ENCODE results near the gene SLC1A4.
"Not testable (repeated sequence)": the region's sequence is repeated elsewhere in the genome, so short reads cannot be mapped to it uniquely, and the experiment has no call there.

Gene SLC1A4

DNA sequence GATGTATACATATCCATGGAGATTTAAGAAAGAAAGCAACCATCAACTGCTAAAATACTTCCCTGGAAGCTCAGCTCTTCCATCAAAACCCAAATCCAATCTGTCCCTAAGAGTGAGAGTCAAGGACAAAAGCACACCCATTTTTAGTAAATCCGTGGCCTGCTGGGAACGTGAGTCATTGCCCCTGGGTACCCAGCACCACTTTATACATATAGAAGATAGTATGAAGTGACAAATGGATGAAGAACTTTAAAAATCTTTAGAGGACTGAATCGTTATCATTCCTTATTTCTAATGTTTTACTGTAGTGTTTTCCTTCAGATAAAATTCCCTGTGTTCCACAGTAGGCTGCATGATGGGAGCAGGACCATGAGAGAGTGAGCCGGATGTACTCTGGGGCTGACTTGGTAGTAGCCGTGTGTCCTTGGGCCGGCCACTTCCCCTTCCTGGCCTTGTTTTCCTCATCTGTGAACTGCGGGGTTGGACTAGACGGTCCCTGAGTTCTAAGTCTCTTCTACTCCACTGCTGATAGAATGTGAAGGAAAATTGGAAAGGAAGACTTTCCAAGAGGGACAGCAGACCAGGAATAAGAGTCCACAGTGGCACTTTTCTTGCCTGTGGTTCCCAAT lies 38.5 kb downstream of the SLC1A4 start:
- DNase-seq = no peak

GRCh38 chr2:65030476-65031332 lies 41.5 kb downstream of the SLC1A4 start:
- DNase-seq = no peak

GRCh38 chr2:65031341-65032018 lies 42.3 kb downstream of the SLC1A4 start:
- DNase-seq = no peak

GRCh38 chr2:65032019-65032975 lies 43.1 kb downstream of the SLC1A4 start:
- DNase-seq = no peak

DNA sequence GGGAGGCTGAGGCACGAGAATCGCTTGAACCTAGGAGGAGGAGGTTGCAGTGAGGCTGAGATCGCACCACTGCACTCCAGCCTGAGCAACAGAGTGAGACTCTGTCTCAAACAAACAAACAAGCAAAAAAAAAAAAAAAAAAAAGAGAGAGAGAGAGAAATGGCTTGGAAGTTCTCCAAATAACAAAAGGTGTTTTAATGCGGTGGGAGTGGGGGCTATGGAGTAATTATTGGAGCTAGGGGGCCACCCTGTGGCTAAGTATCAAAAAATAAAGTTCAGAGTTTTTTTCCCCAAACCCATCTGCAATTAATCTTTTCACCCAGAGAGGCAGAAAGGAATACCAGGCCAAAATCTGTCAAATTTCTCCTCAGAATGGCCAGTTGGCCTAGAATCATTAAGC lies 44.0 kb downstream of the SLC1A4 start:
- DNase-seq = no peak

DNA sequence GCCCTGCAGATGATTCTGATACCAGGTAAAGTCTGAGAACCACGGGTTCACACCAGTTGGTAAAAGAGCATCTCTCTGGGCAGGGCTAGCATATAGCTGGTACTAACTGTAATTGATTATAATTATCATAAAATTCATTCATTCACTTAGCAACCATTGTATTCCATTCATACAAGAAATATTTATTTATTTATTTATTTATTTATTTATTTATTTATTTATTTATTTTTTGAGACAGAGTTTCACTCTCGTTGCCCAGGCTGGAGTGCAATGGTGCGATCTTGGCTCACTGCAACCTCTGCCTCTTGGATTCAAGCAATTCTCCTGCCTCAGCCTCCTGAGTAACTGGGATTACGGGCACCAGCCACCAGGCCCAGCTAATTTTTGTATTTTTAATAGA lies 44.5 kb downstream of the SLC1A4 start:
- DNase-seq = not testable (repeated sequence)

DNA sequence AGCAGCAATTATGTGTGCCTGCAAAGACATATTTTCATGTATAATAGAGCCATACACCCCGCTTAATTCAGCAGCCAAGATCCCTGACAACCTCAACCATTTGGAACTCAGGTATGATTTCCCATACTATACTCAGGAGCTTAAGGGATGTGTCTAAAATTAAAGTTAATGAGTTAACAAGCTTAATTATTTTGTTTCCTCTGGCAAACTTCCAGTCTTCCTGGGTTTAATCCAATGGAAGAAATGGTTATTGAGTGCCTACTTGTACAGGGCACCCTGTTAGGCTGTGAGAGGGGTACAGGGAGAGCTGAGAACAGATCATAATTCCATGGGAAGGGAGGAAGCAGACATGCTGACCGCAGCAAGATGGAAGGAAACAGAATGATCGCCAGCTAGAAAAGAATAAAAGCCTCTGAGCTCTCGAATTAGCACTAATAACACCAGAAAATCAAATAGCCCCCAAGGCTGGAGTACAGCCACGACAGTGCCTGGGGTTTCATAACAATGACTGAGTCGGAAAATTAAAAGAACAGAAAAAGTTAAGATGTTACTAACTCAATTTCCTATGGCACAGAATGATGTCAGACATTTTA lies 46.2 kb downstream of the SLC1A4 start:
- DNase-seq = no peak

GRCh38 chr2:65037178-65037577 lies 48.0 kb downstream of the SLC1A4 start:
- DNase-seq = no peak

- DNase-seq = no peak
Observed at GRCh38 chr2:65039640-65040039, 50.4 kb downstream of the SLC1A4 start.

GRCh38 chr2:65040400-65041261 lies 51.4 kb downstream of the SLC1A4 start:
- DNase-seq = peak; percentile 82

GRCh38 chr2:65043001-65043400 lies 53.8 kb downstream of the SLC1A4 start:
- DNase-seq = no peak

DNA sequence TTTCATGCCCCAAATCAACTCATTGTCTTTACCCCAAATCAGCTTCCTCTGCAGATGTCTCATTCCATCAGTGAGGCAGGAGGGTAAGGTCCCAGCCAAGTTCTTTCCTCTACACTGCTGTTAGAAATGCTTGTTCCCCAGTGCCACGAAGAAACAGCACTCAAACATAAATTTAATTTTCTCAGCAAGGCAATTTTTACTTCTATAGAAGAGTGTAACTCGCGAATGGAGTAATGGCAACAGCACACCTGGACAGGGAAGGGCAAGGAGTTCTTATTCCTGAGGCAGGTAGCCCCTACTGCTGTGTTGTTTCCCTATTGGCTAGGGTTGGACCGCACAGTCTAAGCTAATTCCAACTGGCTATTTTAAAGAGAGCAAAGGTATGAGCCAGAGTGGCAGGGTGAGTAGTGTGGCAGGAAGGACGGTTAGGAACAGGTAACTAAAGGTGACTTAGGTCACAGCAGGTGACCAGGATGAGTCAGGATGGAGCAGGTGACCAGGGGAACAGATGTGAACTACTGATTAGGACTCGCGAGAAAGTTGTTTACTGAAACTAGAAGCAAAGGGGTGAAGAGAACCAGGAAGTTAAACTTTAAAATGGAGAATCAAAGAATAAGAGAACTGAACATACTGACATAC lies 55.0 kb downstream of the SLC1A4 start:
- DNase-seq = no peak

- no peak for DNase-seq
Observed at GRCh38 chr2:65045651-65046050, 56.5 kb downstream of the SLC1A4 start.

GRCh38 chr2:65046633-65047407 lies 57.6 kb downstream of the SLC1A4 start:
- no peak for DNase-seq

DNA sequence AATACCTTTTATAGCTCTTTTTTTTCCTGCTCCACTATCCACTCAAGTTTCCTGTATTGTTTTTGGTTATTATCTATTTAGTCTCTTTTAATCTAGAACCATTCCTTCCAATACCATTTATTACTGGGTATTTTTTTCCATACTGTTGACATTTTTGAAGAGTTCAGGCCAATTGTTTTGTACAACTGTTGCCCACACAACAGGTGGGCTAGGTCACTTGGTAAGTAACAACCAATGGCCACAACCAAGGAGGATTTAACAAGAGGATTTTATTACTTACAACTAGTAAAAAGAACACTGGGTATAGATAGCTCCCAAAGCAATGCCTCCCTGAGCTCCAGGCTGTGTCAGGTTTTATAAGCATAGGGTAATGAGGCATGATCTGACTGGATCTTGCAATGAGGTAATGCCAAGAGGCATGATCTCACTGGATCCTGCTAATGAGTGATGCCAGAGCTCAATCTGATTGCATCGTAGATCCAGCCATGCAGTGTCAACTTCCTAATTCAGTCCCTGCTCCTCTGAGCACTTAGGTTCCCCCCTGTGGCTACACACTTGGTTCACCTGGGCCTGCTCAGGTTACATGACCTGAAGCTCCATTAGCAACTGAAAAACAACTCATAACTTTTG lies 59.9 kb downstream of the SLC1A4 start:
- no peak for DNase-seq

DNA sequence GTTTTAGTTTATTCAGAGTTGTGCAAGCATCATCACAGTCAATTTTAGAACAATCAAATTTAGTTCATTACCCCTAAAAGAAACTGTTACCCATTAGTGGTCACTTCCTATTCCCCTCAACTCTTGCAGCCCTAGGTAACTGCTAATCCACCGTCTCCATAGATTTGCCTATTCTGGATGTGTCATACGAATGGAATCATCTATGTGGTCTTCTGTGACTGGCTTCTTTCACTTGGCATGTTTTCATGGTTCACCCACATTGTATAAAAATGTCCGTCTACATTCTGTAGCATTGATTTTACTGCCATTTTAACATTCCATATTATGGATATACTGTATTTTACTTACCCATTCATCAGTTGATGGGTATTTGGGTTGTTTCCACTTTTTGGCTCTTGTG lies 61.7 kb downstream of the SLC1A4 start:
- DNase-seq = no peak

- no peak for DNase-seq
Observed at GRCh38 chr2:65053199-65053598, 64.0 kb downstream of the SLC1A4 start.

DNA sequence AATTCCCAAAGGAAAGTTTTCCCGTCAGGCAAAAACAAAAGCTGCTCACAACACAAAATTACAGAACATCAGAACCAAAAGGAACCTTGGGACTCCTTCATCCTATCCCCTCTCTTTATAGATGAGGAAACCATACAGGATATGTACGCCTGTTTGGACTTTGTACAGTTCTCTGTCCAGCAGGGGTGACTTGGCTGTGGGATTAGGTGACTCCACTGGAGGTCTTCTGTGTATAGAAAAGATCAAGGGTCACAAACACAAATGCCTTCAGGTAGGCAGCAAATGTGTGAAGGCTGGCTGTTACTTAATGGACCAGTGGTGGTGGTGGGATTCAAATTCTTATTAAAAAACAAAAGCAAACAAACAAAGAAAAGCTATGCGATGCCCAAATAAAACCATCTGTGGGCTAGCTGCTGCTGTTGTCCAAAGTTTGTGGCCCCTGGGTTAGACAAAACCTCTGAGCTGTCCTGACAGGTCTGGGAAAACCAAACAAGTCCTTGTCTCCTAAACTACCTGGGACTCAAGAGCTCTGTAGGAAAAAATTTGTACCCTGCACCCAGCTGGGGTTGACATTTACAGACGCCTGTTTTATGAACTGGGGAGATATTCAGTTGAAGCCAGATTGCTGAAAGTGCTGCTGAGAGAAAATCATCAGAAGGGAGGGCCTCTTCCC lies 65.7 kb downstream of the SLC1A4 start:
- no peak for DNase-seq
